GM18511 (cell line): ENCODE measurements around the gene DOCK3.
"Not testable (repeated sequence)": the region's sequence is repeated elsewhere in the genome, so short reads cannot be mapped to it uniquely, and the experiment has no call there.

Experiments used
- ATAC-seq: cut with Tn5 transposase; IDR thresholded peaks from one replicate; pipeline ENCODE4 v1.9.1; 2021; ENCODE audit warnings: mild to moderate bottlenecking, moderate library complexity; ENCODE audit not compliant: unreplicated experiment

The DOCK3 gene

DNA sequence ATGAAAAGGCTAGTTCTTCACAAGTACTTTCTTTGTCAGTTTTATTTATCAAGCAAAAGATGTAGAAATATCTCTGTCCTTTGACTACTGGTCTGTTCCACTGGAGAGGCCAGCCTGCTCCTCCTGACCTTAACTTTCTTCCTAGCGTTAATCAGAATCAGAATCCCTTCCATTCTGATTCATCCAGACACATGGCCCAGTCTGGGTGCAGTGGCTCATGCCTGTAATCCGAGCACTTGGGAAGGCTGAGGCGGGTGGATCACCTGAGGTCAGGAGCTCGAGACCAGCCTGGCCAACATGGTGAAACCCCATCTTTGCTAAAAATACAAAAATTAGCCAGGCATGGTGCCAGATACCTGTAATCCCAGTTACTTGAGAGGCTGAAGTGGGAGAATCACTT lies 678.4 kb downstream of the DOCK3 start:
- no peak for ATAC-seq

DNA sequence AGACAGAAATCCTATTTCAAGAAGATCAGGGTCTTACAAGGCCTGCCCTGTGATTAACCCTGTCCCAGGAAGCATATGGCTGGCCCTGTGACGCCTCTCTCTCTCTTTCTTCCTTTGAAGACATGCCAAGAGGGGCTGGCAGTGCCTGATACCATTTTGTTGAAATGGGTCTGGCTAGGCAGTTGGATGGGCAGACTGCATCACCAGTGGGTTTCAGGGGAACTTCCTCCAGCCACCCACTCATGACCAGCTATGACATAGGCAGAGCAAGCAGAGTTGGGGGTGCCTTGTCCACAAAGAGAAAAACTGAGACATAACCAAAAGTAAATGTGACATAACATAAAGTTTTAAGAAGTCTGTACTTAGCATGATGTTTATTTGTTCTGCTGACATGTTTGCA lies 679.0 kb downstream of the DOCK3 start:
- no peak for ATAC-seq

DNA sequence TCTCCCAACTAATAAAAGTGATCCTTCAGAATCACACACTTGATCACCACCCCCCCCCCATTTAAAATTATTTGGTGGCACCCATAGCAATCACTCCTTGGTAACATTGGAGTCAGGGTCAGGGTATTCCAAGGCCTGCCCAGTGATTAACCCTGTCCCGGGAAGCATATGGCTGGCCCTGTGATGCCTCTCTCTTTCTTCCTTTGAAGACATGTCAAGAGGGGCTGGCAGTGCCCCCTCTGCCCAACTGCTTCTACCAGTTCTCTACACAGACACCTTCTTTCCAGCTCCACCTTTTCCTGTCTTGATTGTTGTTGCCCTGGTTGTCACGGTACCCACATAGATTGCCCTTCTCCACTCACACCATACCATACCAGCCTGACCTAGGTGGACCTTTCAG lies 679.4 kb downstream of the DOCK3 start:
- no peak for ATAC-seq

DNA sequence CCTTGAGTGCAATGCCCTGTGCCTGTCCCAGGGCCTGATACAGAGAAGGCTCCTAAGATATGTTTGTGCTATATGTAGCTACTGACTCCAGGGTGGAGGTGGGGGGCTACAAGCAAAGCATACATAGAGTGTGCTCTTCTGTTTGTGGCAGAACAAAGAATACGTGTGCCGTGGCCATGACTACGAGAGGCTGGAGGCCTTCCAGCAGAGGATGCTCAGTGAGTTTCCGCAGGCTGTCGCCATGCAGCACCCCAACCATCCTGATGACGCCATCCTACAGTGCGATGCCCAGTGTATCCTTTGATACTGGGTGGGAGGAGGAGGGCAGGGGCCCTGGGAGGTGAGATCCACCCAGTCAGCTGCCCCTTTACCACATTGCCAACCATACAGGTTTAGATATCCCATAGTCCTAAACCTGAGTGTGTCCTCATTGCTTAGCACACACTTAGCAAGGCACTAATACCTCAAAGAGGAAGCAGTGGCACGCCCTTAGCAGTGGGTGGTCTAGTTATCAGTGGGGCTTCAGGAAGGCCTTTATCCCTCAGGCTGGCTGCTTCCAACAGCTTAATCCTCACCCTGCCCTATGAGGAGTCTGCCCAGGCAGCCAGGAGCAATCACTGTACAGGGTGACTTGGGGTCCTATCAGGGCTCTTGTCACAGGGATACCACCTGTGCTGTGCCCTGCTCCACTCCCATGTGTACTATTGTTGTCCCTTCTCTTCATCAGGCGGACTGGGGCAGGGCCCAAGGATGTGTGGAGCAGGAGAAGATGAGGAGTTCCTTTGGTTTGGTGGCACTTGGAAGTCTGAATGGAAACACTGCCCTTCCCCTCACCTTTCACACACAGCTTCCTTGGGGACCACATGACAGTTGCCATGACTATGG lies 680.2 kb downstream of the DOCK3 start:
- no peak for ATAC-seq

DNA sequence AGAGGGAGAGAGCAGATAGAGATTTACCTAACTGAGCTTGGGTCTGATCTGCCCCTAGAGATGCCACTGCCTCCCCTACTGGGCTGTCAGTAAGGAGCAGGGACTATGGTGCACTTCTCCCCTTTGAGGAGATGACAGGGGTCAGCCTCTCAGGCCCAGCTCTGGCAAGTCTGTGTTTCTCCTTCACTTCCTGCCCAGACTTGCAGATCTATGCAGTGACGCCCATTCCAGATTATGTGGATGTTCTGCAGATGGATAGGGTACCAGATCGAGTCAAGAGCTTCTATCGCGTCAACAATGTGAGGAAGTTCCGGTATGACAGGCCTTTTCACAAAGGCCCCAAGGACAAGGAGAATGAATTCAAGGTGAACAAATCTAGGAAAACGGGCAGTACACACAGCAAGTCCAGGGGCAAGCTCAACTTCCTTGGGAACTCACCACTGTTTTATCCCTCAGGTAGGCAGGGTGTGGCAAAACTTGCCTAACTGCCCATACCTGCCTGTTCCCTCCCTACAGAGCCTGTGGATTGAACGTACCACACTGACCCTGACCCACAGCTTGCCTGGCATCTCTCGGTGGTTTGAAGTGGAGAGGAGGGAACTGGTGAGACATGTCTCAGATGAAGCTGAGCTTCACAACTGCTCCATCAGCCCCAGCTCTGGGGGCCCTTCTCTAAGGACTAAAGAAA lies 681.3 kb downstream of the DOCK3 start:
- no peak for ATAC-seq

DNA sequence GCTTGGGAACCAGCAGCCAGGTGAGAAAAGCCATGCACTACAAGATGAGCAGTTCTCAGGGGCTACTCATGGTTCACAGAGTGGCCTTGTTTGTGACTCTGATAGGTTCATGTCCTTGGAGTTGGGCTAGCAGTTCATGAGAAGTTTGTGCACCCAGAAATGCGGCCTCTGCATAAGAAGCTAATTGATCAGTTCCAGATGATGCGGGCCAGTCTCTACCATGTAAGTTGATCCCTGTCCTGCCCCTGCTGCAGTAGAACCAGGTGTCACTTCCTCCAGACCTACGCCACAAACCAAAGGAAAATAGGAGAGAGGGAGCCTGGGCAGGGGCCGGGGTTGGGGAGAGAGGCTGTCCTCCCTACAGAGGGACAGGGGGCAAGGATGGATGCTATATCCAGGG lies 683.1 kb downstream of the DOCK3 start:
- no peak for ATAC-seq

DNA sequence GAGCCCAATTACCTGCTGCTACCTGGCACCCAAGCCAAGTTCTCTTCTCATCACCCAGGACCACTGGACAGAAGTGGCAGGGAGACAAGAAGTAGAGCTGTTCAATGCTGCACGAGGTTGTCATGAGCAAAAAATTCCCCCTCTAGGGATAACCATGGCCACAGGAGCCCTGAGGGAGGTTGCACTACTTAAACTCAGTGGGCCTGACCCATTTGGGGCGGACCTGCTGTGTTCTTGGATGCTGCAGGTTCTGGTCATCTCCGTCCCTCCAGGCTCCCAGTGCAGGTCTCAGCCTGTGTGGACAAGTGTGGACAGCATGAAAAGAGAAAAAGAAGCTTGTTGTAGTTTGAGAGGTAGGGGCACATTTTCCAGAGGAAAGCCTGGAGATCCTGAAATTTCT lies 684.3 kb downstream of the DOCK3 start:
- ATAC-seq, result no peak

DNA sequence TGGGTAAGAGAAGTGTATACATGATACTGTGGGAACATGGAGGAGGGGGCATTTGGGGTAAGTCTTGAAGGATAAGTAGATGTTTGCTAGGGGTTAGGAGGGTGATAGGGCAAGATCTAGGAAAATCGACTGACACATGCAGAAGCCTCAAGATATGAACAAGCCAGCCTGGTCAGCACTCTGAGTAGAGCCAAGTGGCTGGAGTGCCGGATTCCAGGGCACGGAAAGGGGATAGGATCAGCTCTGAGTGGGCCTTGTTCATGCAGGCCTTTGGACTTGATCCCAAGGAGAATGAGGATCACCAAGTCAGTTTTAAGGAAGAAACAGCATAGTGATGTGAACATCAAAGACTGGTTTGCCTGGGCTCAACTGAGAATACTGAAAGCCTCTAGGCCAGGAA lies 686.1 kb downstream of the DOCK3 start:
- no peak for ATAC-seq

DNA sequence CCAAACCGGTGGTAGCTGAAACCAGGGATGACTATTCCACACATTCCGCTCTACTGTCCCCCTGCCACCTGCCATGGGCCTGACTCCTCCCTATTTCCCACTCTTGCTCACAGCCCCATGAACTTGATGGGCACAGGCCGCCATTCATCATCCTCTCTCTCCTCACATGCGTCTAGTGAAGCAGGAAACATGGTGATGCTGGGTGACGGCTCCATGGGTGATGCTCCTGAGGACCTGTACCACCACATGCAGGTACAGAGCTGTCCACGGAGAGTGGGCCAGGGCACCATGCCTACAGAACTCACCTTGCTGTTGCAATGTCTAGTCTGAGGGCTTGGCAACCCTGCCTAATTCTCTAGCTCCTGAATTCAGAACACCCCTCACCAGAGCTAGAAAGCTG lies 687.0 kb downstream of the DOCK3 start:
- ATAC-seq, result no peak

DNA sequence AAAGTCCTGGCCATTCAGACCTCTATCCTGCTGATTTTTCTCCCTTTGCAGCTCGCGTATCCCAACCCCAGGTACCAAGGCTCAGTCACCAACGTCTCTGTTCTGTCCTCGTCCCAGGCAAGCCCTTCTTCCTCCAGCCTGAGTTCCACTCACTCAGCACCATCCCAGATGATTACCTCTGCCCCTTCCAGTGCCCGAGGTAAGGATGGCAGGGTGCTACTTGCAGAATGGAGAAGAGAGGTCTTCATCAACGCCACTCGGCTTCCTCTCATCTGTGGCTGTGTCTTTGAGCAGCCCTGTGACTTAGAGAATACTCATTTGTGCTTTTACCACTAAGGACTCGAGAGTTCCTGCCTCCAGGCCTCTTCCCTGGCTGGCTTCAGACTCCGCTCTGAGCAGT lies 687.7 kb downstream of the DOCK3 start:
- no peak for ATAC-seq

DNA sequence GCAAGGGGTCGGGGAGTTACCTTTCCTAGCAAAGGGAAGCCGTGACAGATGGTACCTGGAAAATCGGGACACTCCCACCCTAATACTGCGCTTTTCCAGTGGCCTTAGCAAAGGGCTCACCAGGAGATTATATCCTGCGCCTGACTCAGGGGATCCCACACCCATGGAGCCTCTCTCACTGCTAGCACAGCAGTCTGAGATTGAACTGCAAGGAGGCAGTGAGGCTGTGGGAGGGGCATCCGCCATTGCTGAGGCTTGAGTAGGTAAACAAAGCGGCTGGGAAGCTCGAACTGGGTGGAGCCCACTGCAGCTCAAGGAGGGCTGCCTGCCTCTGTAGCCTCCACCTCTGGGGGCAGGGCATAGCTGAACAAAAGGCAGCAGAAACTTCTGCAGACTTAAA lies 693.5 kb downstream of the DOCK3 start:
- ATAC-seq, result not testable (repeated sequence)

DNA sequence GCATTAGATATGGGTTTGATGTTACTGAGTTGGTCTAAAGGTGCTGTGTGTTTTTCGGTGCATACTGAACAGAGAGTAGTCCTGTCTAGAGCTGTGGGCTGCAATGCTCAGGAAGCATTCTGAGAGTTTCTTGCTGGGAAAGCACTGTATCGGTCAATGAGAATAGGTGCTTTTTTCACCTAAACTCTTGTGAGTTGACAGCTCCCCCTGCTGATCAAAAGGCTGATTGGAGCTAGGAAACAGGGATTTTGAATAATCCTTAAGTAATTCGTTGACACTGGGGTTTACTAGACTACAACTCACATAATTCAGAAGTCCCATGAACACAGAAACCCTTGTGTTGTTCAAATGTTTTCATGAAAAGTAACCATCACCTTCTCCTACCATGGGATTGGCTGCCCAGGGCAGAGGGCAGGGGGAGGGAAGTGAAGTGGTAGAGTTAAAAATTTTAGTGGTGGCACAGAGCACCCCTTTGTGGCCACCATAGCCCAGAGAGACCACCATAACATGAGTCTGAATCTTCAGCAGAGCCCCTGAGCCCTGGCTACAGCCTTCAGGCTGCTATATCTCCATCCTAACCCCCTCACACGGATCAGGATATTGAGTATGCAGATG lies 697.3 kb downstream of the DOCK3 start:
- ATAC-seq, result no peak

DNA sequence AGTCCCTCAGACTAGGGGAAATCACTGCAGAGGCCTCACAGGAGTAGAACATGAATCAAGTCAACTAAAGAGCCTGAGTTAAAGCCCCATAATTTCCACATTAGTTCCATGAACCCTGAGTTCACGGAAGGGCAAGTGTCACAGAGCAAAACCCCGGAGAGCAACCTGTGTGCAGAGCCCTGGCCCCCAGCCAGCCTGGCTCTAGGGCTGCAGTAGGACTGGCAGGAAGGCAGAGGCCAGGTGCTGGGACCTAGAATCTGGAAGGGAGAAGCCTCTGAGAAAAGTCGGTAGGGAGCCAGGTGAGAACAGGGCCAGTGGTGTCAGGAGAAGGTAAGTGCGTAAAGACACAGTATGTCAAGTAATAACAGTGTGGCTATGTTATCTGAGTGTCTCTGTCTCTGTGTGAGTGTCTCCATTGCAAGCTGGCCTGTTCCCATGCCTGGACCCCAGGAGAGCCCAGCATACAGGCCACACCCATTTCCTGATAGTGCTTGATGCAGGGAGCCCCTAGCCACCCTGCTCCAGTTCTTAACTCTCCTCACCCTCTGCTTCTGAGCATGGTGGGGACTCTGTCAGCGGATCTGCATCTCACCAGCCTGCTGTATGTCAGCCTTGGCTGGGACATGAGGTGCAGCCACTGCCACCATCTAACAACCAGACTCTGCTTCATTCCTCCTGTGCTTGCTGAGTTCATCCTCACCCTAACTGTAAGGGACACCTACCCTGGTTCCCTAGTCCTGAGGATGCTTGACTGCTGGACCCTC lies 699.1 kb downstream of the DOCK3 start:
- no peak for ATAC-seq

DNA sequence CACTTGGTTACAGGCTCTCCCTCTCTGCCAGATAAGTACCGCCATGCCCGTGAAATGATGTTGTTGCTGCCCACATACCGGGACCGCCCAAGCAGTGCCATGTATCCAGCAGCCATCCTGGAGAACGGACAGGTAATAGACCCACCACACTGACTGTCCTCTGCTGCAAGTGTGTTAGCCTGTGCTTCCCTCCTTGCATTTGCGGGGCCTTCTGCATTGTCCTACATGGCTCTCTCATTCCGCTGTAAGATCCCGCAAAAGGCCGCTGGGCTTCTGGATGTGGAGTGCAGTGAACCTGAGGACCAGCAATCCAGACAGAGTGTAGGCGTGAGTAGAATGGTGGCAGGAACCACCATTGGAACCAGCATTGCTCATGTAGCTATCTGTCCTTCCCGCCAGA lies 699.7 kb downstream of the DOCK3 start:
- ATAC-seq, result no peak

DNA sequence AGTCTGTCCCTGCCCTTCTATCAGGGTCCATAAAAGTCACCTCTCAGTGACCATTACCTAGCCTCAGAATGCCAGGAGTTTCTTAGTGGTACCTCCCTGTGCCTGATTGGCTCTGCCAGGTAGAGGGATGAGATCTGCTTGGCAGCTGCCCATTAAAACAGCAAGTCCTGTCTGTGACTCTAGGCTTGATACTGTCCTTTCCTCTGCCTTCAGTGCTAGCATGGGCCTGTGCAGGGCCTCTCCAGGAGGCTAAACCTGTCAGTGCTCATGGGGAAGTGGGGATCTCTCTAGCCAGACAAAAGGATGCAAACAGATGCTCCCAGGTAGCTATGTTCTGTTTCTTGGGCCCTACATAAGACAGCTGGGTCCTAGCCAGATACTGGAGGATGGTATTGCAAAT lies 700.4 kb downstream of the DOCK3 start:
- no peak for ATAC-seq

DNA sequence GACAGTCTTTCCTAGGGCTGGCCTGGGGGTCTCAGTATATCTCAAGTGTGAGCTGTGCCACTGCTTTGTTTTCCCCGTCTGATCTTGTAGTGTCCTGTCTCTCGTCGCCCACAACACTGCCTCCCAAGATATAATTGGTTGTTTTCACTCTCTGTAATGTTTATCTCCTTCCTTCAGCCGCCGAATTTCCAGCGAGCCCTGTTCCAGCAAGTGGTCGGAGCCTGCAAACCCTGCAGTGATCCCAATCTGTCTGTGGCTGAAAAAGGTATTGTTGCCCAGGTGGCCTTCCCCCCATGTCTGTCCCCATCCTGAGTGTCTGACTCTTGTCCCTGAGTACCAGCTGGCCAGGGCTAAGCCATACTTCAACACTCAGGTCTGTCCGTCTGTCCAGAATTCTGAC lies 700.8 kb downstream of the DOCK3 start:
- ATAC-seq, result no peak

DNA sequence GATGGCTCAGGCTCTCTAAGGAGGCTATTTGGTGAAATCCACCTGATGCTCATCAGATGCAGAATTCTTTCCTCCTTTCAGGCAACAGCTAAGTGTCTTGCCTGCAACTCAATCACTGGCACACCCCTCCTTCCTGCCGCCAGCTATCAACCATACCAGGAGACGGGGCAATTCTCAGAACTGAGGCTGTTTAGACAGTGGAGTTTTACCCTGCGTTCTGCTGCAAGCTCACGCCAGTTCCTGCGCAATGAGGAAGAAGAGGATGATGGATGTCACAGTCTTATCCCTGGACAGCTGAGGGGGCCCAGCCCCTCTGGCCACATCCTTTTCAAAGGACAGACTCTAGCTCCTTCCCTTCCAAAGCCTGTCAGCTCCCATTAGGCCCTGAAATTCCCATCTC lies 703.3 kb downstream of the DOCK3 start:
- ATAC-seq, result no peak

DNA sequence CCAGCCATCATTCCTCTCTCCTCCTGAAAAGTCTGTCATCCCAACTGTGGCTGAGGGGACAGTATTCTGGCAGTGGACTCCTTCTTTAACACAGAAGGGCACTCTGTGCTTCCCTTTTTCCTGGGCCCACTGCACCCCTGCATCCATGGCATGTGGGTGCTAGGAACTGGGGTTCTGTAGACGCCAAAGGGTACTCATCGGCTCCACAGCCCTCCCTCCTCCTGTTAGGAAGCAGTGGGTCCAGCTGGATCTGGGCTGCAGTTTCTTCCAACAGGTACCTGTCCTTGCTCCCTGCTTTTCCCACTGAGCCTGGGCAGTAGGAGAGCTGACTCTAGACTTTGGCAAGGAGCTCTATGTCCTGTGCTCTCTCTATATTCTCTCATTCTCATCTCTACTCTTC lies 704.0 kb downstream of the DOCK3 start:
- no peak for ATAC-seq

DNA sequence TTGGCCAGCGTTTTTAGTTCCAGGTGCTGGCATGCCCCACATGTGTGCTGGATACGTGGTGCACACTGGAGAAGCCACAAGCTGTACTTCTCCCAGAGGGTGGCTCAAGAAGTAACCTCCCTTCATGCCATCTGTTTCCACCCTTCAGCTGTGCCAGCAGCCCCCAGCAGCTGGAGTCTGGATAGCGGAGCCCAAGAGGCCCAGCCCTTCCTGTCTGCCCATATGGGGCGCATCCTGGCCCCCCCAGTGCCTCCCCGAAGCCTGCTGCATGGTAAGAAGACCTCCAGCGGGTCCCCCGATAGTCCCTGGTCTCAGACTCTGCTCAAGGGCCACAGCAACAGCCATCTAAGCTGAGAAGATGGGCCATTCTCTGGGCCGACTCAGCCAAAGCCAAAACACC lies 704.6 kb downstream of the DOCK3 start:
- no peak for ATAC-seq

DNA sequence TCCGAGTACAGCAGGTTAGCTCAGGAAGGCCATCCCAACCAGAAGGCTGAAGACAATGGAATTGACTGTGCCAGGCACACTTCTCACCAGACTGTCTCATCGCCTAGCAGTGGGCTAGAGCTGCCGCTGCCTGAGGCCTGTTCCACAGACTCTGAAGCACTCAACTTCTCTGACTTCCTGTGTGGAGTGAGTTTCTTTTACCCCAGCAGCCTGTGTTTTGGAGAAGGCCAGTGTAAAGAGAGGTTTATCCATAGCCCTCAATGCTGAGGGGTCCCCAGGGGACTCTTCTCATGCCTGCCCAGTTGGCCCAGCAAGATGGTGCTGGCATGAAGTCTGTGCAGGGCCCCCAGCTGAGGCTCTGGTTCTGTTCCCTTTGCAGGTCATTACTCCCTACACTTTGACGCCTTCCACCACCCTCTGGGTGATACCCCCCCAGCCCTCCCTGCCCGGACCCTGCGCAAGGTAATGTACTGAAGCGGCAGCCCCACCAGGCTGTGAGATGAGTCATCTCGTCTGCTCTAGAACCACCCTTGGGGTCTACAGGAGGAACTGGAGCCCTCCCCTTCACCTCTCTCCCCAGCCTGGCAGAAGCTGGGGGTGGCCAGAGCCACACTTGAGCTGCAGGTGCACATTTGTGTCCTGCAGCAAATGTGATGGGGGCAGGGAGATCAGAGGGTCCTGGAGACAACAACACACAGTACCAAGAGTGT lies 705.2 kb downstream of the DOCK3 start:
- ATAC-seq, result no peak
